Type B pancreatic cell (in vitro differentiated cells): Measurements from ENCODE around the gene GPR34. TPM values are rescaled to one million over a fixed set of nuclear protein-coding genes. Genes with fewer than 3 reads are reported as not detected.

Experiments used
- DNase-seq: peaks from one replicate; pipeline ENCODE4 v3.0.0; 2021; ENCODE audit warnings: mixed read lengths; ENCODE audit not compliant: unreplicated experiment; ENCODE audit errors: extremely low spot score
- H3K27ac Mint-ChIP-seq: 2 replicates; pipeline ENCODE4 v1.8.0; 2021; ENCODE audit warnings: mild to moderate bottlenecking, mixed read lengths
- H3K27me3 Mint-ChIP-seq: 2 replicates; pipeline ENCODE4 v1.8.0; 2021; ENCODE audit warnings: mixed read lengths
- H3K36me3 Mint-ChIP-seq: 2 replicates; pipeline ENCODE4 v1.8.0; 2021; ENCODE audit warnings: mixed read lengths
- H3K4me1 Mint-ChIP-seq: one replicate; pipeline ENCODE4 v1.8.0; 2021; ENCODE audit warnings: mixed read lengths; ENCODE audit not compliant: unreplicated experiment
- H3K4me3 Mint-ChIP-seq: 2 replicates; pipeline ENCODE4 v1.8.0; 2021; ENCODE audit warnings: mild to moderate bottlenecking, mixed read lengths
- H3K9me3 Mint-ChIP-seq: 2 replicates; pipeline ENCODE4 v1.8.0; 2021; ENCODE audit warnings: mixed read lengths
- total RNA-seq: library from RNA; stranded (reverse); gene quantifications from 2 replicates; pipeline ENCODE4 v1.2.1, GENCODE V29; 2021; ENCODE audit warnings: low replicate concordance
- TF ChIP-seq, protein P1 (sequence below): fragments of 200-600 bp; sonication (generic); conservative IDR thresholded peaks from 2 replicates; pipeline ENCODE4 v1.5.0; 2021; ENCODE audit warnings: antibody characterized with exemption, mild to moderate bottlenecking

Gene GPR34
- total RNA-seq, 1 donor from 2014 or later: not detected

DNA sequence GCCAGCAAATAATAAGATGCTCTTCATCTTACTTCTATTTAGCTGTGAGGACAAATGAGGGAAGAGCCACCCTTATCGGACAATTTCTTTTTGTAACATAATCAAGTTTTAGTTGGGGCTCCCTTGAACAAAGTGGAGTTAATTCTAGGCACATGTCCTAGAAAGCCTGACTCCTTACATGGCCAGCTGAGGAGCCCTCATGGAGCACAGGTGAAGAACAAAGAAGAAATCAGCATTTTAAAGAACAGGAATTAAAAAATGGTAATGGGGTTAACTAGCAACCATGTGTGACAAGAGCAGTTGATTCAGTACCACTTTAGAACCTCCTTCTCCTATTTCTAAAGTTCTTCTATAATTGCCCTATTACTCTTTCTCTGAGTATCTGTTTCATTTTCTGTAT is 51.1 kb downstream of the GPR34 start:
- H3K27ac Mint-ChIP-seq: no peak overlapping the region
- H3K4me1 Mint-ChIP-seq: no peaks in the 10 kb centered on the region
- no peaks in the 10 kb centered on the region for H3K27me3 Mint-ChIP-seq
- TF ChIP-seq, protein P1, sequence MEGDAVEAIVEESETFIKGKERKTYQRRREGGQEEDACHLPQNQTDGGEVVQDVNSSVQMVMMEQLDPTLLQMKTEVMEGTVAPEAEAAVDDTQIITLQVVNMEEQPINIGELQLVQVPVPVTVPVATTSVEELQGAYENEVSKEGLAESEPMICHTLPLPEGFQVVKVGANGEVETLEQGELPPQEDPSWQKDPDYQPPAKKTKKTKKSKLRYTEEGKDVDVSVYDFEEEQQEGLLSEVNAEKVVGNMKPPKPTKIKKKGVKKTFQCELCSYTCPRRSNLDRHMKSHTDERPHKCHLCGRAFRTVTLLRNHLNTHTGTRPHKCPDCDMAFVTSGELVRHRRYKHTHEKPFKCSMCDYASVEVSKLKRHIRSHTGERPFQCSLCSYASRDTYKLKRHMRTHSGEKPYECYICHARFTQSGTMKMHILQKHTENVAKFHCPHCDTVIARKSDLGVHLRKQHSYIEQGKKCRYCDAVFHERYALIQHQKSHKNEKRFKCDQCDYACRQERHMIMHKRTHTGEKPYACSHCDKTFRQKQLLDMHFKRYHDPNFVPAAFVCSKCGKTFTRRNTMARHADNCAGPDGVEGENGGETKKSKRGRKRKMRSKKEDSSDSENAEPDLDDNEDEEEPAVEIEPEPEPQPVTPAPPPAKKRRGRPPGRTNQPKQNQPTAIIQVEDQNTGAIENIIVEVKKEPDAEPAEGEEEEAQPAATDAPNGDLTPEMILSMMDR: no peak
- H3K36me3 Mint-ChIP-seq: peaks cover 3% of the 10 kb centered on the region
- no peak for DNase-seq
- no peak overlapping the region for H3K4me3 Mint-ChIP-seq
- no peaks in the 10 kb centered on the region for H3K9me3 Mint-ChIP-seq

Other genes starting within 250 kb of the GPR34 start
- gene NYX, start 241.6 kb upstream of the GPR34 start, total RNA-seq: 0.17 TPM in 1 of 2 replicates, not detected in the other
- not detected in 2 replicates for gene GPR82, start 35.2 kb downstream of the GPR34 start, total RNA-seq
- gene CASK, start 234.6 kb downstream of the GPR34 start, total RNA-seq: 93.8 and 123 TPM in 2 replicates